Glutamatergic neuron (in vitro differentiated cells): ENCODE data around the gene CAMTA1. TPM values are rescaled to one million over a fixed set of nuclear protein-coding genes. Genes with fewer than 3 reads are reported as not detected.

Experiments
- DNase-seq: peaks from one replicate; pipeline ENCODE4 v3.0.0; 2022
- H3K27ac Mint-ChIP-seq: one replicate; pipeline ENCODE4 v1.8.0; 2020; ENCODE audit warnings: mild to moderate bottlenecking, mixed read lengths, inconsistent platforms; ENCODE audit not compliant: unreplicated experiment
- H3K27me3 Mint-ChIP-seq: one replicate; pipeline ENCODE4 v1.8.0; 2020; ENCODE audit warnings: mild to moderate bottlenecking, moderate library complexity, mixed read lengths, inconsistent platforms; ENCODE audit not compliant: unreplicated experiment
- H3K36me3 Mint-ChIP-seq: one replicate; pipeline ENCODE4 v1.8.0; 2020; ENCODE audit warnings: mild to moderate bottlenecking, mixed read lengths, inconsistent platforms; ENCODE audit not compliant: unreplicated experiment
- H3K4me1 Mint-ChIP-seq: one replicate; pipeline ENCODE4 v1.8.0; 2020; ENCODE audit warnings: mild to moderate bottlenecking, low read depth, mixed read lengths, inconsistent platforms; ENCODE audit not compliant: unreplicated experiment
- H3K4me3 Mint-ChIP-seq: one replicate; pipeline ENCODE4 v1.8.0; 2020; ENCODE audit warnings: mild to moderate bottlenecking, mixed read lengths, inconsistent platforms; ENCODE audit not compliant: unreplicated experiment
- H3K9me3 Mint-ChIP-seq: one replicate; pipeline ENCODE4 v1.8.0; 2020; ENCODE audit warnings: mild to moderate bottlenecking, moderate library complexity, mixed read lengths, inconsistent platforms; ENCODE audit not compliant: unreplicated experiment
- CTCF ChIP-seq: fragments of 200-600 bp; sonication (generic); IDR thresholded peaks from one replicate; pipeline ENCODE4 v1.5.0; 2021; ENCODE audit not compliant: partially characterized antibody, unreplicated experiment
- total RNA-seq: library from RNA; stranded (reverse); fragmentation: NEBNext Ultra II Directional; extraction: Animal tissue kit (Norgen Biotek cat#: 25700); gene quantifications from one replicate; pipeline ENCODE4 v1.2.1, GENCODE V29; 2021; ENCODE audit not compliant: unreplicated experiment

The CAMTA1 gene
- total RNA-seq, 1 donor from 2014 or later, result 77.2 TPM

- Mint-ChIP-seq H3K36me3 (no peaks in the 10 kb centered on the region), H3K9me3 (no peaks in the 10 kb centered on the region), H3K27me3 (no peaks in the 10 kb centered on the region), H3K4me3 (no peak overlapping the region), H3K4me1 (peaks cover 29% of the 10 kb centered on the region), H3K27ac (no peak overlapping the region)
- TF ChIP-seq CTCF, result no peak
- DNase-seq, result no peak
These were observed 15.9 kb downstream of the CAMTA1 start for GRCh38 chr1:6801199-6801598.

- no peaks in the 10 kb centered on the region for H3K36me3 Mint-ChIP-seq
- no peak for TF ChIP-seq CTCF
- no peak for DNase-seq
- H3K4me3 Mint-ChIP-seq, result no peak overlapping the region
- H3K27me3 Mint-ChIP-seq, result no peaks in the 10 kb centered on the region
- no peaks in the 10 kb centered on the region for H3K9me3 Mint-ChIP-seq
- H3K27ac Mint-ChIP-seq, result no peak overlapping the region
- peaks cover 29% of the 10 kb centered on the region for H3K4me1 Mint-ChIP-seq
These were observed 16.7 kb downstream of the CAMTA1 start for GRCh38 chr1:6801966-6802365.

GRCh38 chr1:6802454-6802853 lies 17.2 kb downstream of the CAMTA1 start:
- H3K27ac Mint-ChIP-seq, result no peak overlapping the region
- no peaks in the 10 kb centered on the region for H3K9me3 Mint-ChIP-seq
- no peaks in the 10 kb centered on the region for H3K36me3 Mint-ChIP-seq
- no peaks in the 10 kb centered on the region for H3K27me3 Mint-ChIP-seq
- no peak overlapping the region for H3K4me3 Mint-ChIP-seq
- peaks cover 29% of the 10 kb centered on the region for H3K4me1 Mint-ChIP-seq
- TF ChIP-seq CTCF, result no peak
- no peak for DNase-seq

- no peak for TF ChIP-seq CTCF
- H3K4me3 Mint-ChIP-seq, result no peak overlapping the region
These were observed 17.6 kb downstream of the CAMTA1 start for GRCh38 chr1:6802893-6803292.

GRCh38 chr1:6803357-6803756 lies 18.1 kb downstream of the CAMTA1 start:
- TF ChIP-seq CTCF, result no peak
- H3K4me3 Mint-ChIP-seq, result no peak overlapping the region
- H3K4me1 Mint-ChIP-seq, result peaks cover 29% of the 10 kb centered on the region

More at GRCh38 chr1:6802893-6803292, 17.6 kb downstream of the CAMTA1 start:
- no peaks in the 10 kb centered on the region for H3K27me3 Mint-ChIP-seq
- no peak for DNase-seq
- no peaks in the 10 kb centered on the region for H3K9me3 Mint-ChIP-seq
- peaks cover 29% of the 10 kb centered on the region for H3K4me1 Mint-ChIP-seq
- H3K27ac Mint-ChIP-seq, result no peak overlapping the region
- H3K36me3 Mint-ChIP-seq, result no peaks in the 10 kb centered on the region

More at GRCh38 chr1:6803357-6803756, 18.1 kb downstream of the CAMTA1 start:
- Mint-ChIP-seq H3K27me3 (no peaks in the 10 kb centered on the region), H3K27ac (no peak overlapping the region), H3K9me3 (no peaks in the 10 kb centered on the region), H3K36me3 (no peaks in the 10 kb centered on the region)
- no peak for DNase-seq
